Hepatocyte (in vitro differentiated cells): Measurements from ENCODE around the gene CTF1. TPM values are rescaled to one million over a fixed set of nuclear protein-coding genes. Genes with fewer than 3 reads are reported as not detected.

Experiments used
- DNase-seq: peaks from one replicate; pipeline ENCODE4 v3.0.0-alpha.2; 2016; ENCODE audit warnings: low spot score
- H2AFZ ChIP-seq: fragments of 200-600 bp; sonication (generic); 2 replicates; pipeline ENCODE4 v1.6.0; 2016; ENCODE audit warnings: antibody characterized with exemption, mild to moderate bottlenecking
- H3K27ac ChIP-seq: fragments of 200-600 bp; sonication (generic); 2 replicates; pipeline ENCODE4 v1.5.1; 2016; ENCODE audit warnings: mild to moderate bottlenecking
- H3K27me3 ChIP-seq: fragments of 200-600 bp; sonication (generic); 2 replicates; pipeline ENCODE4 v1.6.1; 2016
- H3K36me3 ChIP-seq: fragments of 200-600 bp; sonication (generic); replicated peaks from 2 replicates; pipeline ENCODE4 v1.5.1; 2016; ENCODE audit warnings: low read depth; ENCODE audit not compliant: insufficient read depth
- H3K4me1 ChIP-seq: fragments of 200-600 bp; sonication (generic); 2 replicates; pipeline ENCODE4 v1.5.1; 2016; ENCODE audit warnings: mild to moderate bottlenecking, moderate library complexity; ENCODE audit not compliant: insufficient read depth
- H3K4me2 ChIP-seq: fragments of 200-600 bp; sonication (generic); 2 replicates; pipeline ENCODE4 v1.6.0; 2016
- H3K4me3 ChIP-seq: fragments of 200-600 bp; sonication (generic); 2 replicates; pipeline ENCODE4 v1.5.1; 2016; ENCODE audit warnings: mild to moderate bottlenecking
- H3K79me2 ChIP-seq: fragments of 200-600 bp; sonication (generic); 2 replicates; pipeline ENCODE4 v1.6.0; 2017; ENCODE audit warnings: mild to moderate bottlenecking
- H3K9me2 ChIP-seq: fragments of 200-600 bp; sonication (generic); replicated peaks from 2 replicates; pipeline ENCODE4 v1.6.0; 2017; ENCODE audit warnings: mild to moderate bottlenecking; ENCODE audit not compliant: insufficient read depth
- H3K9me3 ChIP-seq: fragments of 200-600 bp; sonication (generic); 2 replicates; pipeline ENCODE4 v1.5.1; 2016; ENCODE audit warnings: low read depth, mild to moderate bottlenecking
- H4K20me1 ChIP-seq: fragments of 200-600 bp; sonication (generic); 2 replicates; pipeline ENCODE4 v1.6.0; 2016; ENCODE audit warnings: mild to moderate bottlenecking; ENCODE audit not compliant: insufficient read depth, poor library complexity, severe bottlenecking
- EZH2 ChIP-seq: fragments of 200-600 bp; sonication (generic); IDR thresholded peaks from 2 replicates; pipeline ENCODE4 v1.6.1; 2016; ENCODE audit warnings: antibody characterized with exemption, mild to moderate bottlenecking, borderline replicate concordance
- EZH2phosphoT487 ChIP-seq: fragments of 200-600 bp; sonication (generic); IDR thresholded peaks from one replicate; pipeline ENCODE4 v1.6.1; 2018; ENCODE audit warnings: antibody characterized with exemption, mild to moderate bottlenecking, low read depth, moderate library complexity; ENCODE audit not compliant: unreplicated experiment, severe bottlenecking
- WGBS: methylation state at CpG from one replicate; pipeline ENCODE4 v1.1.6; 2016; ENCODE audit warnings: low lambda C conversion rate; ENCODE audit errors: missing lambda C conversion rate; 5-methylcytosine and 5-hydroxymethylcytosine counted together
- polyA plus RNA-seq: library from polyadenylated mRNA; unstranded; fragments of >200 nt; fragmentation: Nextera tagmentation; extraction: Ambion mirVana; gene quantifications from 2 replicates; pipeline ENCODE4 v1.2.1, GENCODE V29; 2016
- total RNA-seq: library from RNA; depleted of rRNA; stranded (reverse); fragments of >200 nt; gene quantifications from 2 replicates; pipeline ENCODE4 v1.2.3, GENCODE V29; 2014
- TF ChIP-seq, protein P1 (sequence below): fragments of 200-600 bp; sonication (generic); IDR thresholded peaks from 2 replicates; pipeline ENCODE4 v1.5.1; 2016; ENCODE audit warnings: antibody characterized with exemption, mild to moderate bottlenecking; ENCODE audit not compliant: poor library complexity

CTF1 gene
- total and polyA plus RNA-seq, 2 experiments from 2014 or later, result 1.7 to 18.2 TPM

DNA sequence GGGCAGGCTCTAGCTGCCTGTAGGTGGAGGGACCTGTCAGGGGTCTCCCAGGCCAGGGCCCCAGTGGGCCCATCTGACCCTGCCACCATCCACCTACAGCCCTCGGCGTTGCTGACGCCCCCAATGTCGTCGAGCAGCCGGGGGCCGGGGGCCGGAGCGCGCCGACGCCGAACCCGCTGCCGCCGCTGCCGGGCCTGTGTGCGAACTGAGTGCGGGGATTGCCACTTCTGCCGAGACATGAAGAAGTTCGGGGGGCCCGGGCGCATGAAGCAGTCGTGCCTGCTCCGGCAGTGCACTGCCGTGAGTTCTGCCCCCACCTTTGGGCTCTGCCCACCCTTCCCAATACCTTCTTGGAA is 29.2 kb downstream of the CTF1 start:
- Histone ChIP-seq H3K27ac (no peak overlapping the region), H3K79me2 (peaks cover 18% of the 10 kb centered on the region), H3K9me3 (no peaks in the 10 kb centered on the region), H3K4me2 (peak overlapping the region; percentile 93), H3K36me3 (no peaks in the 10 kb centered on the region), H3K27me3 (no peaks in the 10 kb centered on the region), H3K4me1 (peaks cover 5% of the 10 kb centered on the region), H3K4me3 (no peak overlapping the region), H3K9me2 (no peaks in the 10 kb centered on the region), H2AFZ (no peak overlapping the region), H4K20me1 (peaks cover 3% of the 10 kb centered on the region)
- 97% methylated on average over 24 of the region's 26 CpGs for WGBS
- TF ChIP-seq, protein P1, sequence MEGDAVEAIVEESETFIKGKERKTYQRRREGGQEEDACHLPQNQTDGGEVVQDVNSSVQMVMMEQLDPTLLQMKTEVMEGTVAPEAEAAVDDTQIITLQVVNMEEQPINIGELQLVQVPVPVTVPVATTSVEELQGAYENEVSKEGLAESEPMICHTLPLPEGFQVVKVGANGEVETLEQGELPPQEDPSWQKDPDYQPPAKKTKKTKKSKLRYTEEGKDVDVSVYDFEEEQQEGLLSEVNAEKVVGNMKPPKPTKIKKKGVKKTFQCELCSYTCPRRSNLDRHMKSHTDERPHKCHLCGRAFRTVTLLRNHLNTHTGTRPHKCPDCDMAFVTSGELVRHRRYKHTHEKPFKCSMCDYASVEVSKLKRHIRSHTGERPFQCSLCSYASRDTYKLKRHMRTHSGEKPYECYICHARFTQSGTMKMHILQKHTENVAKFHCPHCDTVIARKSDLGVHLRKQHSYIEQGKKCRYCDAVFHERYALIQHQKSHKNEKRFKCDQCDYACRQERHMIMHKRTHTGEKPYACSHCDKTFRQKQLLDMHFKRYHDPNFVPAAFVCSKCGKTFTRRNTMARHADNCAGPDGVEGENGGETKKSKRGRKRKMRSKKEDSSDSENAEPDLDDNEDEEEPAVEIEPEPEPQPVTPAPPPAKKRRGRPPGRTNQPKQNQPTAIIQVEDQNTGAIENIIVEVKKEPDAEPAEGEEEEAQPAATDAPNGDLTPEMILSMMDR, result no peak
- TF ChIP-seq EZH2, result no peak
- no peak for TF ChIP-seq EZH2phosphoT487
- DNase-seq, result peak; percentile 3

DNA sequence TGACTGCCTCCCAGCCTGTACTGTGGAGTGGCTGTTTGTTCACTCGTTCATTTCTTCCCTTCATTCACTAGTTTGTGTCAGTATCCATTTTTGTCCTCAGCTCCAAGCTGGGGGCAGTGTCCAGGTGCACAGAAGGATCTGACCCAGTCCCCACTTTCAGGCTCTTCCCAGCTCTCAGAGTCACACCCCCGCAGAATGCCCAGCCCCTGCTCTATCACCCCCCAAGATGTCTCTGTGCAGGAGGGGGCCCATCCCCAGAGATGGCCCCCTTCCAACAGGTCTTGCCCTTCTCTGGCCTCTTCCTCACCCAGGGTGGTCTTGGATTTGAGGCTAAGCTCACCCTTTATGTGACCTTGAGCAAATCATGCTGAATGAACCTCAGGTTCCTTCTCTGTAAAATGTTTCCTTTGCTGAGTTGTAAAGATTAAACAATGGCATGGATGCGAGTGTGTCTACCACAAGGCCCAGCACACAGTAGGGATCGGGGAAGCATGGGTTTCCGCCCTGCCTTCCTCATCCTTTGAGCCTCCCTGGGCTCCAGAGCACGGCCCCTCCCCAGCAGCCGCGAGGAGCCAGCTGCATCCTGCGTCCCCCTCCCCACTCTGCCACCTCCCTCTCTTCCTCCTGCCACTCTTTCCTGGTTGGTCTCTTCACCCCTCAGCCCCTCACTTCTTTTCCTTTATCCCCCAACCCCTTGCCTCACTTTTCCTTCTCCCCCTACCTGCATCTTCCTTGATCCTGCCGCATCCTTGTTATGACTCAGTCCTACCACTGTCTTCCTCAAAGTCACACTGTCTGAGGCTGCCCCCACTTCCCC is 29.8 kb downstream of the CTF1 start:
- Histone ChIP-seq H3K27ac (no peak overlapping the region), H3K27me3 (no peaks in the 10 kb centered on the region), H3K9me2 (no peaks in the 10 kb centered on the region), H3K79me2 (peaks cover 14% of the 10 kb centered on the region), H2AFZ (no peak overlapping the region), H3K36me3 (no peaks in the 10 kb centered on the region), H3K4me2 (peak overlapping the region; percentile 93), H4K20me1 (peaks cover 3% of the 10 kb centered on the region), H3K4me1 (peaks cover 5% of the 10 kb centered on the region), H3K4me3 (no peak overlapping the region), H3K9me3 (no peaks in the 10 kb centered on the region)
- 83% methylated on average over 10 of the region's 10 CpGs for WGBS
- peak; percentile 6 for DNase-seq
- TF ChIP-seq EZH2 (no peak), EZH2phosphoT487 (no peak)
- TF ChIP-seq, protein P1, result no peak

DNA sequence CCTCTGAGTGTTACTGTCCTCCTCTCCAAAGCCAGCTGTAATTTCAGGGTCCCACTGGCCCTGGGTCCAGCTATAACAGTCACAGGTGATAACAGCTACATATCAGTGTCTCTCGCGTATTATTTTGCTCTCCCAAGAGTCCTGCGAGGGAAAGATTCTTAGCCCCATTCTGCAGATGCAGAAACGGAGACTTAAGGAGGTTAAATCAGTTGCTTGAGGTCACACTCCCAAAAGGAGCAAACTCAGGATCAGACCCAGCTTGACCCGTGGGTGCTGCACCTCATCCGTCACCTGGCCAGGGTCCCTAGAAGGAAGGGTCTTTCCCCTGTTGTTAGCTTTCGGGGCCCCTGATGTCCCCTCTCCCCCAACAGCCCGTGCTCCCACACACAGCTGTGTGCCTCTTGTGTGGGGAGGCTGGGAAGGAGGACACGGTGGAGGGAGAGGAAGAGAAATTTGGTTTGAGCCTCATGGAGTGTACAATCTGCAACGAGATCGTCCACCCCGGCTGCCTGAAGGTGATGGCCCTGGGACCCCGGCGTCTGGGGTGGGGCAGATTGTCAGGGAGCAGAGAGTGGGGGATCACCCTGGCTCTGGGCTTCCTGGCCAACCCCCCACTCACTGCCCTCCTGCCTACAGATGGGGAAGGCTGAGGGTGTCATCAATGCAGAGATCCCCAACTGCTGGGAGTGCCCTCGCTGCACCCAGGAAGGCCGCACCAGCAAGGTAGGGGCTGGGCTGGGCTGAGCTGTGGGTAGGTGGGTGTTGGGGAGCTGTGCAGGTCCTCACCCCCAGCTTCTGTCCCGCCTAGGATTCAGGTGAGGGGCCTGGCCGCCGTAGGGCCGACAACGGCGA is 30.7 kb downstream of the CTF1 start:
- 96% methylated on average over 17 of the region's 22 CpGs for WGBS
- Histone ChIP-seq H3K27ac (no peak overlapping the region), H3K79me2 (peaks cover 14% of the 10 kb centered on the region), H3K9me2 (no peaks in the 10 kb centered on the region), H3K4me1 (peaks cover 5% of the 10 kb centered on the region), H2AFZ (no peak overlapping the region), H3K9me3 (no peaks in the 10 kb centered on the region), H3K27me3 (no peaks in the 10 kb centered on the region), H3K4me2 (no peak overlapping the region), H3K4me3 (no peak overlapping the region), H4K20me1 (peaks cover 3% of the 10 kb centered on the region), H3K36me3 (no peaks in the 10 kb centered on the region)
- DNase-seq, result peak; percentile 4
- TF ChIP-seq EZH2, result no peak
- TF ChIP-seq EZH2phosphoT487, result no peak
- TF ChIP-seq, protein P1, result no peak
